A549 (cell line): ENCODE measurements around the gene ZBTB16.

ENCODE experiments used
- BHLHE40 ChIP-seq: IDR thresholded peaks from 2 replicates; pipeline ENCODE4 v1.6.1; 2012; ENCODE audit warnings: low read depth, low read length, inconsistent platforms
- CHD4 ChIP-seq: fragments of 200-600 bp; sonication (generic); IDR thresholded peaks from 2 replicates; pipeline ENCODE4 v1.6.1; 2016; ENCODE audit warnings: antibody characterized with exemption, mild to moderate bottlenecking, borderline replicate concordance
- CTCF ChIP-seq: fragments of >200 bp; sonication (Bioruptor Twin); formaldehyde crosslinking; IDR thresholded peaks from 3 replicates; pipeline ENCODE4 v1.5.1; 2016
- ELK1 ChIP-seq: fragments of 150-350 bp; IDR thresholded peaks from 2 replicates; pipeline ENCODE4 v1.6.1; 2014; ENCODE audit warnings: low read depth, mild to moderate bottlenecking, low read length
- EP300 ChIP-seq, 2 experiments: fragments of >200 bp; sonication (Bioruptor Twin); formaldehyde crosslinking; IDR thresholded peaks; 2 replicates in 1 of 2; 3 replicates in 1 of 2; pipeline ENCODE4 v1.6.1; 2016 to 2017
- ESRRA ChIP-seq: fragments of 150-350 bp; IDR thresholded peaks from 2 replicates; pipeline ENCODE4 v1.6.1; 2014; ENCODE audit warnings: mild to moderate bottlenecking, low read length, borderline replicate concordance
- HMGXB4 ChIP-seq: fragments of 250-450 bp; sonication (Bioruptor Pico); IDR thresholded peaks from 2 replicates; pipeline ENCODE4 v1.5.0; 2021; ENCODE audit warnings: mild to moderate bottlenecking, moderate library complexity, borderline replicate concordance
- HOXA7 ChIP-seq: fragments of 250-450 bp; sonication (Bioruptor Pico); IDR thresholded peaks from 2 replicates; pipeline ENCODE4 v1.5.0; 2020; ENCODE audit warnings: mild to moderate bottlenecking, moderate library complexity
- KDM1A ChIP-seq: fragments of 200-600 bp; sonication (generic); IDR thresholded peaks from 2 replicates; pipeline ENCODE4 v1.6.1; 2016; ENCODE audit warnings: low read depth, mild to moderate bottlenecking
- MAFK ChIP-seq: fragments of 450-650 bp; IDR thresholded peaks from 2 replicates; pipeline ENCODE4 v1.6.1; 2014; ENCODE audit not compliant: partially characterized antibody
- NPAS2 ChIP-seq: fragments of 250-450 bp; sonication (Bioruptor Pico); IDR thresholded peaks from 2 replicates; pipeline ENCODE4 v1.8.0; 2022; ENCODE audit warnings: mild to moderate bottlenecking, moderate library complexity, borderline replicate concordance
- RARB ChIP-seq: fragments of 250-450 bp; sonication (Bioruptor Pico); IDR thresholded peaks from 2 replicates; pipeline ENCODE4 v1.8.0; 2021; ENCODE audit warnings: mild to moderate bottlenecking, moderate library complexity

GRCh38 chr11:114158421-114158820 is 98.9 kb downstream of the ZBTB16 start:
- no peak for TF ChIP-seq NPAS2
- no peak for TF ChIP-seq BHLHE40
- no peak for TF ChIP-seq MAFK
- TF ChIP-seq EP300 (IDR thresholded peaks at IDR 0.05): no peak
- no peak for TF ChIP-seq CTCF
- TF ChIP-seq ELK1: no peak
- no peak for TF ChIP-seq HOXA7 (CRISPR knock-in tag)
- TF ChIP-seq ESRRA: no peak
- no peak for TF ChIP-seq HMGXB4 (CRISPR knock-in tag)
- no peak for TF ChIP-seq RARB (CRISPR knock-in tag)
- TF ChIP-seq CHD4: no peak
- no peak for TF ChIP-seq KDM1A
